OCI-M2 (cell line): ENCODE measurements around the gene SMC4.

Experiments used
- DNase-seq: peaks from one replicate; lab custom pipeline; 2025; ENCODE audit not compliant: unreplicated experiment; lab: John Stamatoyannopoulos, UW

SMC4 gene

GRCh38 chr3:160474416-160474838 is 75.0 kb downstream of the SMC4 start:
- DNase-seq = no peak

DNA sequence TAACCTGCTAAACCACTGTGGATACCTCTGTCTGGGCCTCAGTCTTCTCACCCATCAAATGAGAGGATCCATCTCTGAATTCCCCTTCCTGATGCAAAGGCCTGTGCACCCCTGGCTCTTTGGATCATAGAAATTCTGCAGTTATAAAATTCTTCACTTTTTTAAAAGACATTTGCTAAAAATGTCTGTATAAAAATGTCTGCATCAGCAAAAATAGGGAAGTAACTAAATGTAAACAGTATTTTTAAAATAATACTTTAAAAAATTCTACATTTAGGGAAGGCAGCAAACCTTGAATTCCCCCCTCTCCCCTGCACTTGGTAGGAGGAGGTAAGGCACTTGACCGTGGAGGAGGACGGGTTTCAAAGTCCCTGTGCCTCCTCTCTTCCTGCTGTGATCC is 75.7 kb downstream of the SMC4 start:
- no peak for DNase-seq

DNA sequence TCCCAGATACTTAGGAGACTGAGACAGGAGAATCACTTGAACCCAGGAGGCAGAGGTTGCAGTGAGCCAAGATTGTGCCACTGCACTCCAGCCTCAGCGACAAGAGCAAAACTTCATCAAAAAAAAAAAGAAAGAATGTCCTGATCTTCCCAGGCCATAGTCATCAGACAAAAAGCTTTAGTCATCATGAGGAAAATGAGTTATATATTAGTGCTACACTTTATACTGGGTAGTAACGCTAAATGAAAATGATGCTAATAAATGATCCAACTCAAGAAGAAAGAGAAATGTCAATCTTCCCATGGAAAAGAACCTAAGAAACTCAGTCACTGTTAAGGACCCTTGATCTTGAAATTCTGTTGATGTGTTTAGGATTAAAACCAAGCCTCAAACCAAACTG is 76.4 kb downstream of the SMC4 start:
- DNase-seq = no peak

DNA sequence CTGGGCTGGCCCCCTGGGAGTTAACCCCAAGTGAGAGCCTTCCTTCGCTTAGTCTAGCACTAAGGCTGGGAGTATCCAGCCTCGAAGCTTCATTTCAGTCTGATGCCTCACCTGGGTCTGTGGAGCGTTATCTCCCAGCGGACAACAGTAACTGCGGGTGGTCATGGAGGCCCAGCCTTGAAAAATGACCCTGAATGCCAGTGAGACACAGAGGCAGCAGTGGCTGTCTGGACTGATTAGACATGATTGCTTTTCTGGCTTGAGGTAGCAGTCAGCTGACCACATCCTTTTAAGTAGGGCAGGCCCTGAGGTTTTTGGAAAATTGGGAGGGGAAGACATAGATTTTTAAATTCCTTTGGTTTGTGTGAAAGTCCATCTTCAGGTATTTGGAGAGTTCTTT is 78.3 kb downstream of the SMC4 start:
- DNase-seq = no peak

GRCh38 chr3:160478338-160478737 is 78.9 kb downstream of the SMC4 start:
- no peak for DNase-seq

DNA sequence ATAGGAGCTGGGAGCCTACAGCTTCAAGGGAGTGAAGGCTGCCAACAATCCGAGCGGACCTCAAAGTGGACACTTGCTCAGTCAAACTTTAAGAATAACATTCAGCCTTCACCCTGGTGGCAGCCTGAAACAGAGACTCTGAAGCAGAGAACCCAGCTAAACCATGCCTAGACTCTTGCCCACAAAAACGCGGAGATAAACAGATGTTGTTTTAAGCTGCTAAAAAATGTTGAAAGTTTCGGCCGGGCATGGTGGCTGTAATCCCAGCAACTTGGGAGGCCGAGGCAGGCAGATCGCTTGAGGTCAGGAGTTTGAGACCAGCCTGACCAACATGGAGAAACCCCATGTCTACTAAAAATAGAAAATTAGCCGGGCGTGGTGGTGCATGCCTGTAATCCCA is 79.9 kb downstream of the SMC4 start:
- DNase-seq = no peak

- no peak for DNase-seq
Observed at GRCh38 chr3:160480931-160481330, 81.5 kb downstream of the SMC4 start.

- no peak for DNase-seq
Observed at GRCh38 chr3:160481856-160482255, 82.4 kb downstream of the SMC4 start.

DNA sequence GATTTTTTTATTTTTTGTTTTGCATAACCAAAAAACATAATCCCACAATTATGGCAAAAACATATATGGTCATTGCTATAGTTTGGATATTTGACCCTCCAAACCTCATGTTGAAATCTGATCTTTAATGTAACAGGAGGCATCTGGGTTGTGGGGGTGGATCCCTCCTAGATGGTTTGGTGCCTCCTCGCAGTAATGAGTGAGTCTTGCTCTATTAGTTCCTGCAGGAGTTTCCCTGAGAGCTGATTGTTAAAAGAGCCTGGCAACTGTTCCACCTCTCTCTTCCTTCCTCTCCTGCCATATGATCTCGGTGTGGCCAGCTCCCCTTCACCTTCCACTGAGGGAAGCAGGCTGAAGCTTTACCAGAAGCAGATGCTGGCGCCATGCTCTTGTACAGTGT is 83.3 kb downstream of the SMC4 start:
- no peak for DNase-seq
